Esophagus squamous epithelium (tissue), 5 donors: ENCODE measurements around the gene BEST2. TPM values are rescaled to one million over a fixed set of nuclear protein-coding genes. Genes with fewer than 3 reads are reported as not detected.
A peak's percentile ranks its signal among the peaks of the same experiment; 100 is the strongest.

Experiments
- DNase-seq: peaks from one replicate; lab custom pipeline; 2025; lab: John Stamatoyannopoulos, UW
- H3K27ac ChIP-seq, 4 donors: fragments of 200-600 bp; sonication (generic); one replicate each; pipeline ENCODE4 v1.5.1; 2016 to 2019; ENCODE audit warnings: mild to moderate bottlenecking in 1 of 4
- H3K27me3 ChIP-seq, 4 donors: fragments of 200-600 bp; sonication (generic); 1 replicate in 3 of 4; 2 replicates in 1 of 4; pipeline versions ENCODE4 v1.5.1 to v1.6.0; 2017 to 2021; ENCODE audit warnings: antibody characterized with exemption in 1 of 4
- H3K36me3 ChIP-seq, 3 donors: fragments of 200-600 bp; sonication (generic); one replicate each; pipeline ENCODE4 v1.5.1; 2016 to 2019
- H3K4me1 ChIP-seq, 3 donors: fragments of 200-600 bp; sonication (generic); one replicate each; pipeline ENCODE4 v1.5.1; 2017 to 2019
- H3K4me3 ChIP-seq, 4 donors: fragments of 200-600 bp; sonication (generic); 1 replicate in 3 of 4; 2 replicates in 1 of 4; pipeline ENCODE4 v1.5.1; 2016 to 2019; ENCODE audit warnings: mild to moderate bottlenecking in 2 of 4, moderate library complexity in 1 of 4
- H3K9me3 ChIP-seq, 3 donors: fragments of 200-600 bp; sonication (generic); one replicate each; pipeline ENCODE4 v1.5.1; 2016 to 2019
- POLR2A ChIP-seq, 4 donors: fragments of 450-650 bp; IDR thresholded peaks; one replicate each; pipeline ENCODE4 v1.6.1; 2017; ENCODE audit warnings: antibody characterized with exemption in 4 of 4, mild to moderate bottlenecking in 4 of 4, moderate library complexity in 3 of 4
- WGBS, 2 donors: methylation state at CpG; one replicate each; pipeline ENCODE4 v1.1.5; 2018; 5-methylcytosine and 5-hydroxymethylcytosine counted together
- intact Hi-C: fragments of 100-400 bp; cut with DNase I; formaldehyde crosslinking; loops from one replicate; pipeline ENCODE4 v1.15.0; 2022
- total RNA-seq, 4 donors: library from RNA; depleted of rRNA; stranded (reverse); fragments of >200 nt; gene quantifications; one replicate each; pipeline ENCODE4 v1.1.0, GENCODE V29; 2016
- TF ChIP-seq, protein P1 (sequence below), 6 experiments: fragments of 450-650 bp in 4 of 6; fragments of 200-600 bp in 2 of 6; sonication (generic) in 2 of 6; IDR thresholded peaks; one replicate each; pipeline ENCODE4 v1.5.1; 2016 to 2019; ENCODE audit warnings: antibody characterized with exemption in 6 of 6, mild to moderate bottlenecking in 4 of 6, moderate library complexity in 4 of 6
- donor health status: DM: yes; HTN: yes; CAD: no.

BEST2 gene
- total RNA-seq, 4 donors from 2014 or later: 0.27 to 1.3 TPM; not detected in 2

DNA sequence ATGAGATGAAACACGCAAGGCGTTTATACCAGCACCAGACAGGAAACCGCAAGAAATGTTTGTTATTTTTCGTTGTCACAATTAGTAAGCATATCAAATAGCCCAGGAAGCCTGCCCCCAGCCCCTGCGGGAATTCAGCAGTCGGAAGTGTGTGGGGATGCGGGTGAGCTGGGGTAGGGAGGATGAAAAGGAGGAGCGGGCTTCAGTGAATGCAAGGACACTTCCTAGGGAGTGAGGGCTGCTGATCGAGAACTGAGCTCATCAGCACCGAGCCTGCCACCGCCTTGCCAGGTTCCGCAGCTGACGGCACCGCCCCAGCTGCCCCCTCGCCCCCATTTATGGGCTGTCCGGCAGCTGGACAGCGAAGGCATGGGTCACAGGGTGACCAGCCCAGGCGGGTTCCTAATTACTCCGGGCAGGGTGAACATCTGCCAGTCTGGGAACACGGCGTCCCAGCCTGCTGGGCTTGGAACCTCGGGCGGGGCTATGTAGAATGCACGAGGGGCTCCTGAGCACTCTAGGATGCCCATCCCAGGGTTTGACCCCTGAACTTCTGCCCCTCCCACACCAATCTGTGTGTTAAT lies 1.6 kb upstream of the BEST2 start:
- no peak for DNase-seq
- Histone ChIP-seq H3K9me3 (peaks cover 0 to 9% (median 0%) of the 10 kb centered on the region in 3 donors), H3K36me3 (peaks cover 12 to 35% (median 26%) of the 10 kb centered on the region in 3 donors), H3K4me3 (peak overlapping the region in 3 of 4 donors; percentile 8 to 40 (median 18)), H3K4me1 (peaks cover 18 to 45% (median 20%) of the 10 kb centered on the region in 3 donors), H3K27ac (peak overlapping the region in 2 of 4 donors; percentile 54 to 69), H3K27me3 (peaks cover 0 to 41% (median 0%) of the 10 kb centered on the region in 4 donors)
- 9 to 14% methylated on average over 9 to 14 of the region's 24 CpGs for WGBS, 2 donors
- intact Hi-C loops: no loop called here
- TF ChIP-seq, protein P1, sequence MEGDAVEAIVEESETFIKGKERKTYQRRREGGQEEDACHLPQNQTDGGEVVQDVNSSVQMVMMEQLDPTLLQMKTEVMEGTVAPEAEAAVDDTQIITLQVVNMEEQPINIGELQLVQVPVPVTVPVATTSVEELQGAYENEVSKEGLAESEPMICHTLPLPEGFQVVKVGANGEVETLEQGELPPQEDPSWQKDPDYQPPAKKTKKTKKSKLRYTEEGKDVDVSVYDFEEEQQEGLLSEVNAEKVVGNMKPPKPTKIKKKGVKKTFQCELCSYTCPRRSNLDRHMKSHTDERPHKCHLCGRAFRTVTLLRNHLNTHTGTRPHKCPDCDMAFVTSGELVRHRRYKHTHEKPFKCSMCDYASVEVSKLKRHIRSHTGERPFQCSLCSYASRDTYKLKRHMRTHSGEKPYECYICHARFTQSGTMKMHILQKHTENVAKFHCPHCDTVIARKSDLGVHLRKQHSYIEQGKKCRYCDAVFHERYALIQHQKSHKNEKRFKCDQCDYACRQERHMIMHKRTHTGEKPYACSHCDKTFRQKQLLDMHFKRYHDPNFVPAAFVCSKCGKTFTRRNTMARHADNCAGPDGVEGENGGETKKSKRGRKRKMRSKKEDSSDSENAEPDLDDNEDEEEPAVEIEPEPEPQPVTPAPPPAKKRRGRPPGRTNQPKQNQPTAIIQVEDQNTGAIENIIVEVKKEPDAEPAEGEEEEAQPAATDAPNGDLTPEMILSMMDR (IDR thresholded peaks at IDR 0.05): no peak
- TF ChIP-seq POLR2A (IDR thresholded peaks at IDR 0.05): no peak

- Histone ChIP-seq H3K4me3 (no peak overlapping the region), H3K27ac (peak overlapping the region in 1 of 4 donors; percentile 69), H3K36me3 (peaks cover 12 to 26% (median 17%) of the 10 kb centered on the region in 3 donors), H3K9me3 (peaks cover 0 to 9% (median 0%) of the 10 kb centered on the region in 3 donors), H3K27me3 (peaks cover 0 to 41% (median 0%) of the 10 kb centered on the region in 4 donors), H3K4me1 (peaks cover 18 to 39% (median 20%) of the 10 kb centered on the region in 3 donors)
- DNase-seq: no peak
- TF ChIP-seq, protein P1 (IDR thresholded peaks at IDR 0.05): no peak
- TF ChIP-seq POLR2A (IDR thresholded peaks at IDR 0.05): no peak
- intact Hi-C loops: no loop called here
- WGBS, 2 donors: 53 to 55% methylated on average over 5 to 9 of the region's 9 CpGs
Observed at GRCh38 chr19:12750851-12751250, 740 bp upstream of the BEST2 start.

DNA sequence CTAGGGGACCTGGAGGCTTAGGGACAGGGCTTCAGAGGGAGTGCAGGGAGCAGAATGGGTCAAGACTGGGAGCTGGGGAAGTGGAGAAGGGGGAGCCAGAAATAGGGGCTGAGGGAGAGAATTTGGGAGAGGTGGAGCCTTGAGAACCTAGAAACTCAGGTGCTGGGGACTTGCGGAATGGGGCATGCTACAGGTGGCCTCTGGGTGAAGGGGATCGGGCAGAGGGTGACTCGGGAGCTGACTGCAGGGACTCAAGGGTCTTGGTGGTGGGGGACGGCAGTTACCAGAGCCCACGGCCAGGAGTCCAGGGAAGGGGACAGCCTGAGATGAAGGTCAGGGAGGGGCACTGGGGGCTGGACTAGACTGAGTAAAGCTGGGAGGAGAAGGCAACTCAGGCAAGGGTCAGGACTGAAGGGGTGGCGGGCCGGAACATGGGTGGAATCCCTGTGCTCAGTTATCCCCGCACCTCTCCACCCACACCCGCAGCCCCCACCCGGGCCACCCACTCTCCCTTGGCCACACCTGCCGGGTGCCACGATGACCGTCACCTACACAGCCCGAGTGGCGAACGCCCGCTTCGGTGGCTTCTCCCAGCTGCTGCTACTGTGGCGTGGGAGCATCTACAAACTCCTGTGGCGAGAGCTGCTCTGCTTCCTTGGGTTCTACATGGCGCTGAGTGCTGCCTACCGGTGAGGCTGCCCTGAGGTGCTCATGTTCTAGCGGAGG lies 628 bp downstream of the BEST2 start:
- TF ChIP-seq, protein P1 (IDR thresholded peaks at IDR 0.05): no peak
- no peak for TF ChIP-seq POLR2A (IDR thresholded peaks at IDR 0.05)
- WGBS, 2 donors: 62 to 68% methylated on average over 20 to 22 of the region's 23 CpGs

DNA sequence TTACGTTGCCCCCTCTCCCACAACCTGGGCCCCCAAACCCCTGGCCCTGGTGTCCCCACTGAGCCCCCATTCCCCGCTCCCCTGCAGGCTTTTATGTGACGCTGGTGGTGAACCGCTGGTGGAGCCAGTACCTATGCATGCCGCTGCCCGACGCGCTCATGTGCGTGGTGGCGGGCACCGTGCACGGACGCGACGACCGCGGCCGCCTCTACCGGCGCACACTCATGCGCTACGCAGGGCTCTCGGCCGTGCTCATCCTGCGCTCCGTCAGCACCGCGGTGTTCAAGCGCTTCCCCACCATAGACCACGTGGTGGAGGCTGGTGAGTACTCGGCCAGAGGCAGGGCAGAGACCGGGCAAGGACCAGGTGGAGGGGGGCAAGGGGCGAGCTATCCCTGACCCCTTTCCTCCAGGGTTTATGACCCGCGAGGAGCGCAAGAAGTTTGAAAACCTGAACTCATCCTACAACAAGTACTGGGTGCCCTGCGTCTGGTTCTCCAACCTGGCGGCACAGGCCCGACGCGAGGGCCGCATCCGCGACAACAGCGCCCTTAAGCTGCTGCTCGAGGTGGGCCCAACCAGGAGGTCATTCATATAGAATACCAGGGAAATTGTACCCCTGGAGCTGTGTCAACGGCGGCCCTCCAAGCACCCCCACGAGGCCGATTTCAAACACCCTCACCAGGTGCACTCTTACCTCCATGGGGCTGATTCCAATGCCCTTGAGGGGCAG lies 3.0 kb downstream of the BEST2 start:
- peaks cover 0 to 41% (median 0%) of the 10 kb centered on the region in 4 donors for H3K27me3 ChIP-seq
- H3K4me3 ChIP-seq: no peak overlapping the region
- H3K9me3 ChIP-seq: no peaks in the 10 kb centered on the region
- H3K36me3 ChIP-seq: no peaks in the 10 kb centered on the region
- no peak overlapping the region for H3K27ac ChIP-seq
- H3K4me1 ChIP-seq: peaks cover 20 to 36% (median 22%) of the 10 kb centered on the region in 3 donors
- DNase-seq: no peak
- intact Hi-C loops: no loop called here
- TF ChIP-seq, protein P1 (IDR thresholded peaks at IDR 0.05): no peak
- no peak for TF ChIP-seq POLR2A (IDR thresholded peaks at IDR 0.05)
- WGBS, 2 donors: 78 to 88% methylated on average over 9 to 41 of the region's 50 CpGs

More for the DNA sequence above, 628 bp downstream of the BEST2 start:
- peaks cover 20 to 44% (median 23%) of the 10 kb centered on the region in 3 donors for H3K4me1 ChIP-seq
- intact Hi-C loops: no loop called here
- H3K27me3 ChIP-seq: peaks cover 0 to 41% (median 0%) of the 10 kb centered on the region in 4 donors
- H3K27ac ChIP-seq: no peak overlapping the region
- DNase-seq: no peak
- H3K9me3 ChIP-seq: peaks cover 0 to 6% (median 0%) of the 10 kb centered on the region in 3 donors
- H3K36me3 ChIP-seq: peaks cover 4 to 13% (median 9%) of the 10 kb centered on the region in 3 donors
- no peak overlapping the region for H3K4me3 ChIP-seq
